GM23338 (cell line): ENCODE data around the gene DOLPP1. TPM values are rescaled to one million over a fixed set of nuclear protein-coding genes. Genes with fewer than 3 reads are reported as not detected.

Source experiments
- ATAC-seq: fragments of 200-7000 bp; cut with Tn5 transposase; 3 replicates; pipeline ENCODE4 v1.9.1; 2020
- DNase-seq: peaks from one replicate; pipeline ENCODE4 v3.0.0-alpha.2; 2015; ENCODE audit warnings: low spot score
- H2AFZ ChIP-seq: fragments of 200-600 bp; sonication (generic); 2 replicates; pipeline ENCODE4 v1.8.0; 2016; ENCODE audit warnings: antibody characterized with exemption, mild to moderate bottlenecking, moderate library complexity
- H3F3A ChIP-seq: fragments of 200-600 bp; sonication (generic); replicated peaks from 2 replicates; pipeline ENCODE4 v1.8.0; 2017; ENCODE audit warnings: antibody characterized with exemption, mixed run types, low read depth
- H3K27ac ChIP-seq: fragments of 200-600 bp; sonication (generic); 2 replicates; pipeline ENCODE4 v1.6.1; 2016; ENCODE audit warnings: low read depth
- H3K27me3 ChIP-seq: fragments of 200-600 bp; sonication (generic); 2 replicates; pipeline ENCODE4 v1.8.0; 2016; ENCODE audit warnings: mild to moderate bottlenecking, mixed run types, moderate library complexity; ENCODE audit not compliant: insufficient read depth
- H3K36me3 ChIP-seq: fragments of 200-600 bp; sonication (generic); 2 replicates; pipeline ENCODE4 v1.8.0; 2016; ENCODE audit warnings: mild to moderate bottlenecking; ENCODE audit not compliant: insufficient read depth
- H3K4me1 ChIP-seq: fragments of 200-600 bp; sonication (generic); 2 replicates; pipeline ENCODE4 v1.8.0; 2016; ENCODE audit warnings: mild to moderate bottlenecking, moderate library complexity; ENCODE audit not compliant: insufficient read depth
- H3K4me2 ChIP-seq: fragments of 200-600 bp; sonication (generic); 2 replicates; pipeline ENCODE4 v1.7.1; 2017; ENCODE audit warnings: mixed run types
- H3K4me3 ChIP-seq: fragments of 200-600 bp; sonication (generic); 2 replicates; pipeline ENCODE4 v1.6.1; 2016; ENCODE audit warnings: mixed run types
- H3K79me2 ChIP-seq: fragments of 200-600 bp; sonication (generic); replicated peaks from 2 replicates; pipeline ENCODE4 v1.8.0; 2017; ENCODE audit warnings: mild to moderate bottlenecking; ENCODE audit not compliant: insufficient read depth
- H3K9me2 ChIP-seq: fragments of 200-600 bp; sonication (generic); 2 replicates; pipeline ENCODE4 v1.8.0; 2017; ENCODE audit not compliant: insufficient read depth
- H4K20me1 ChIP-seq: fragments of 200-600 bp; sonication (generic); replicated peaks from 2 replicates; pipeline ENCODE4 v1.8.0; 2017; ENCODE audit warnings: mild to moderate bottlenecking; ENCODE audit not compliant: insufficient read depth
- H3K27ac Mint-ChIP-seq: 2 replicates; pipeline ENCODE4 v1.8.0; 2020; ENCODE audit warnings: inconsistent platforms, mild to moderate bottlenecking, moderate library complexity, mixed read lengths
- H3K27me3 Mint-ChIP-seq: 3 replicates; pipeline ENCODE4 v1.8.0; 2022; ENCODE audit warnings: low read depth, mild to moderate bottlenecking, moderate library complexity, mixed read lengths, inconsistent platforms; ENCODE audit not compliant: insufficient read depth, poor library complexity
- H3K36me3 Mint-ChIP-seq: 3 replicates; pipeline ENCODE4 v1.8.0; 2021; ENCODE audit warnings: low read depth, mild to moderate bottlenecking, inconsistent platforms, moderate library complexity, mixed read lengths
- H3K4me1 Mint-ChIP-seq: 3 replicates; pipeline ENCODE4 v1.8.0; 2020; ENCODE audit warnings: mild to moderate bottlenecking, inconsistent platforms, mixed read lengths
- H3K4me3 Mint-ChIP-seq: 3 replicates; pipeline ENCODE4 v1.8.0; 2021; ENCODE audit warnings: moderate library complexity, mild to moderate bottlenecking, inconsistent platforms, mixed read lengths
- H3K9me3 Mint-ChIP-seq: 3 replicates; pipeline ENCODE4 v1.8.0; 2020; ENCODE audit warnings: moderate library complexity, mild to moderate bottlenecking, inconsistent platforms, mixed read lengths
- CREB1 ChIP-seq: fragments of 250-450 bp; sonication (Bioruptor Pico); IDR thresholded peaks from 2 replicates; pipeline ENCODE4 v1.5.0; 2020; ENCODE audit warnings: low read depth, mild to moderate bottlenecking, moderate library complexity
- CTCF ChIP-seq, 2 experiments: fragments of 200-600 bp in 1 of 2; sonication (generic) in 1 of 2; conservative IDR thresholded peaks; 2 replicates each; pipeline versions ENCODE4 v1.5.1 to v1.6.1; 2016 to 2017; ENCODE audit warnings: antibody characterized with exemption in 2 of 2, low read depth in 2 of 2, mild to moderate bottlenecking in 2 of 2, moderate library complexity in 1 of 2
- ETS1 ChIP-seq: IDR thresholded peaks from 2 replicates; pipeline ENCODE4 v1.6.1; 2016; ENCODE audit warnings: antibody characterized with exemption
- EZH2 ChIP-seq: fragments of 200-600 bp; sonication (generic); IDR thresholded peaks from one replicate; pipeline ENCODE4 v1.8.0; 2017; ENCODE audit warnings: antibody characterized with exemption, mild to moderate bottlenecking, low read depth; ENCODE audit not compliant: unreplicated experiment
- EZH2phosphoT487 ChIP-seq: fragments of 200-600 bp; sonication (generic); IDR thresholded peaks from one replicate; pipeline ENCODE4 v1.8.1; 2018; ENCODE audit warnings: antibody characterized with exemption; ENCODE audit not compliant: unreplicated experiment
- JUNB ChIP-seq: IDR thresholded peaks from one replicate; pipeline ENCODE4 v1.6.1; 2016; ENCODE audit warnings: antibody characterized with exemption; ENCODE audit not compliant: unreplicated experiment
- NANOG ChIP-seq: IDR thresholded peaks from 2 replicates; pipeline ENCODE4 v1.6.1; 2016; ENCODE audit warnings: antibody characterized with exemption, borderline replicate concordance
- POLR2AphosphoS5 ChIP-seq: IDR thresholded peaks from 2 replicates; pipeline ENCODE4 v1.6.1; 2016; ENCODE audit warnings: antibody characterized with exemption, low read depth
- REST ChIP-seq: IDR thresholded peaks from one replicate; pipeline ENCODE4 v1.6.1; 2018; ENCODE audit warnings: antibody characterized with exemption; ENCODE audit not compliant: unreplicated experiment
- STAT1 ChIP-seq: IDR thresholded peaks from one replicate; pipeline ENCODE4 v1.6.1; 2016; ENCODE audit warnings: antibody characterized with exemption; ENCODE audit not compliant: unreplicated experiment
- ZNF114 ChIP-seq: fragments of 250-450 bp; sonication (Bioruptor Pico); IDR thresholded peaks from 2 replicates; pipeline ENCODE4 v1.5.0; 2020; ENCODE audit warnings: mild to moderate bottlenecking, moderate library complexity
- ZNF331 ChIP-seq: fragments of 250-450 bp; sonication (Bioruptor Pico); IDR thresholded peaks from 2 replicates; pipeline ENCODE4 v1.5.0; 2020; ENCODE audit warnings: low read depth, mild to moderate bottlenecking, moderate library complexity
- ZNF462 ChIP-seq: fragments of 250-450 bp; sonication (Bioruptor Pico); IDR thresholded peaks from 2 replicates; pipeline ENCODE4 v1.5.0; 2020; ENCODE audit warnings: mild to moderate bottlenecking, moderate library complexity
- polyA plus RNA-seq: library from polyadenylated mRNA; unstranded; fragments of >200 nt; fragmentation: Nextera tagmentation; extraction: Ambion mirVana; gene quantifications from 2 replicates; pipeline ENCODE4 v1.2.1, GENCODE V29; 2016
- total RNA-seq: library from RNA; depleted of rRNA; stranded (reverse); fragments of >200 nt; shearing (Covaris generic); gene quantifications from 2 replicates; pipeline ENCODE4 v1.2.3, GENCODE V29; 2014

DOLPP1 gene
- total and polyA plus RNA-seq, 2 experiments from 2014 or later: 23.3 to 31.9 TPM

- DNase-seq: no peak
- no peaks in the 10 kb centered on the region for H4K20me1 ChIP-seq
- ATAC-seq: no peak
- Mint-ChIP-seq H3K4me3 (no peak overlapping the region), H3K27me3 (peaks cover 32% of the 10 kb centered on the region), H3K36me3 (peaks cover 42% of the 10 kb centered on the region), H3K9me3 (no peaks in the 10 kb centered on the region), H3K27ac (peak overlapping the region; percentile 80), H3K4me1 (peaks cover 45% of the 10 kb centered on the region)
- H3K4me2 ChIP-seq: no peak overlapping the region
- no peaks in the 10 kb centered on the region for H3K9me2 ChIP-seq
- H3K4me3 ChIP-seq: no peak overlapping the region
- peaks cover 4% of the 10 kb centered on the region; the same call in 1 of the 2 replicates for H3K36me3 ChIP-seq
- TF ChIP-seq ZNF331 (CRISPR knock-in tag) (no peak), EZH2 (no peak), ZNF462 (CRISPR knock-in tag) (no peak), ETS1 (no peak), STAT1 (no peak), CTCF (conservative IDR thresholded peaks at IDR 0.05; ENCODE audit: low read depth in 2 of 2) (no peak), ZNF114 (no peak), REST (no peak), CREB1 (CRISPR knock-in tag) (no peak), EZH2phosphoT487 (no peak), POLR2AphosphoS5 (no peak), NANOG (no peak), JUNB (no peak)
- H3K4me1 ChIP-seq: peaks cover 30% of the 10 kb centered on the region
- H2AFZ ChIP-seq: no peak overlapping the region
- H3K27me3 ChIP-seq: no peaks in the 10 kb centered on the region
- peak overlapping the region; percentile 79 for H3K27ac ChIP-seq
- H3F3A ChIP-seq: peaks cover 6% of the 10 kb centered on the region
- H3K79me2 ChIP-seq: peaks cover 8% of the 10 kb centered on the region
These were observed 57.2 kb downstream of the DOLPP1 start for GRCh38 chr9:129138144-129138462.
